ENCODE results near the gene PLD4. TPM values are rescaled to one million over a fixed set of nuclear protein-coding genes. Genes with fewer than 3 reads are reported as not detected.
"Not testable (repeated sequence)": the region's sequence is repeated elsewhere in the genome, so short reads cannot be mapped to it uniquely, and the experiment has no call there.

PLD4 gene
- total RNA-seq, 4 donors from 2014 or later: 1.3 to 10.9 TPM; not detected in 2

DNA sequence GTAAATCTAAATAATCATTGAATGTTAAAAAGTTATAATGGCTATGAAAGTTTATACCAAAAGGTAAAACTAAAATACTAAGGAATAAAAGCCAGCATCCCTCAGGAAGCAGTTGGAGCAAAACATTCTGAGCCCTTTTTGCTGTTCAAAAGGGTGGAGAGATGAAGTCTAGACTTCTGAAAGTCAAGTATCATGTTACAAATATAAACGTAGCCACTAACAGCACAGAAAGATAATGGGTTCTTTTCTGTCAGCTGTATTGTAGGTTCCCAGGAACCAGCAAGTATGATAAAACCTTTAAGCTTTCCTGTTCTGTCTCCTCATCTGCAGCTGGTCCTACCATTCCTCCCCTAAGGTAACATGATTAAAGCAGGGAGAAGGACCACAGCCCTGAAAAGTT is 16.4 kb upstream of the PLD4 start:
- TF ChIP-seq, protein P1, sequence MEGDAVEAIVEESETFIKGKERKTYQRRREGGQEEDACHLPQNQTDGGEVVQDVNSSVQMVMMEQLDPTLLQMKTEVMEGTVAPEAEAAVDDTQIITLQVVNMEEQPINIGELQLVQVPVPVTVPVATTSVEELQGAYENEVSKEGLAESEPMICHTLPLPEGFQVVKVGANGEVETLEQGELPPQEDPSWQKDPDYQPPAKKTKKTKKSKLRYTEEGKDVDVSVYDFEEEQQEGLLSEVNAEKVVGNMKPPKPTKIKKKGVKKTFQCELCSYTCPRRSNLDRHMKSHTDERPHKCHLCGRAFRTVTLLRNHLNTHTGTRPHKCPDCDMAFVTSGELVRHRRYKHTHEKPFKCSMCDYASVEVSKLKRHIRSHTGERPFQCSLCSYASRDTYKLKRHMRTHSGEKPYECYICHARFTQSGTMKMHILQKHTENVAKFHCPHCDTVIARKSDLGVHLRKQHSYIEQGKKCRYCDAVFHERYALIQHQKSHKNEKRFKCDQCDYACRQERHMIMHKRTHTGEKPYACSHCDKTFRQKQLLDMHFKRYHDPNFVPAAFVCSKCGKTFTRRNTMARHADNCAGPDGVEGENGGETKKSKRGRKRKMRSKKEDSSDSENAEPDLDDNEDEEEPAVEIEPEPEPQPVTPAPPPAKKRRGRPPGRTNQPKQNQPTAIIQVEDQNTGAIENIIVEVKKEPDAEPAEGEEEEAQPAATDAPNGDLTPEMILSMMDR (IDR thresholded peaks at IDR 0.05): no peak
- no peak for TF ChIP-seq POLR2A (IDR thresholded peaks at IDR 0.05)
- Histone ChIP-seq H3K36me3 (no peaks in the 10 kb centered on the region), H3K9me3 (no peaks in the 10 kb centered on the region), H3K4me1 (no peaks in the 10 kb centered on the region), H3K27me3 (no peaks in the 10 kb centered on the region), H3K27ac (no peak overlapping the region), H3K4me3 (no peak overlapping the region)
- no peak for DNase-seq
- intact Hi-C loops (cut with DNase I; ENCODE audit: low total_unique reads): no loop called here

DNA sequence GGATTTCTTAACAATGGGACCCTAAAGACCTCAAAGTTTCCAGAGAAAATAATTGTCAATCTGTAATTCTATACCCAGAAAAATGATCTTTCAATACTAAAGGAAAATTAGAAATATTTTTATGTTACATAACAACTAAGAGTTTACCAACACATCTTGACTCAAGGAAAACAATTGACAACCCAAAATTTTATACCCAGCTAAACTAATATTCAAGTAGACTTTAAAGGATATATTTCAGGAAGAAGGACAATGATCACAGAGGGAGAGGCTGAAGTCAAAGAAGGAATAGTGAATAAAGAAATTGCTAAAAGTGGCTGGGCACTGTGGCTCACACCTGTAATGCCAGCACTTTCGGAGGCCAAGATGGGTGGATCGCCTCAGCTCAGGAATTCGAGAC is 12.6 kb upstream of the PLD4 start:
- no peaks in the 10 kb centered on the region for H3K9me3 ChIP-seq
- DNase-seq: no peak
- H3K4me1 ChIP-seq: no peaks in the 10 kb centered on the region
- no peak for TF ChIP-seq POLR2A (IDR thresholded peaks at IDR 0.05)
- TF ChIP-seq, protein P1 (IDR thresholded peaks at IDR 0.05): no peak
- no peak overlapping the region for H3K27ac ChIP-seq
- H3K36me3 ChIP-seq: no peaks in the 10 kb centered on the region
- intact Hi-C loops (cut with DNase I; ENCODE audit: low total_unique reads): no loop called here
- no peaks in the 10 kb centered on the region for H3K27me3 ChIP-seq
- no peak overlapping the region for H3K4me3 ChIP-seq

DNA sequence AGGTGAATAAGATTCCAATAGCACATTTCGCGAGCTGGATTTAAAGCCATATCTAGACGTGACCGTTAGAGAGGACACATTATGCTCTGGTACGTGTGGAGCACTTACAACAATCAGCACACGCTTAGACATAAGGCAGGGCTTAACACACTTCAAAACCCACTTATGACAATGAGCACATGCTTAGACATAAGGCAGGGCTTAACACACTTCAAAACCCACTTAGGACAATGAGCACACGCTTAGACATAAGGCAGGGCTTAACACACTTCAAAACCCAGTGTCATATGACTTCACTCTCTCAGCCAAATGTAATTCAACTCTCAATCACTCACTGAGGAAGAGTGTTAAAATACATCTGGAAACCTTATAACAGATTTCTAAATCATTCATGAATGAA is 11.2 kb upstream of the PLD4 start:
- no peaks in the 10 kb centered on the region for H3K36me3 ChIP-seq
- TF ChIP-seq, protein P1 (IDR thresholded peaks at IDR 0.05): no peak
- H3K9me3 ChIP-seq: no peaks in the 10 kb centered on the region
- H3K27me3 ChIP-seq: no peaks in the 10 kb centered on the region
- no peaks in the 10 kb centered on the region for H3K4me1 ChIP-seq
- no peak overlapping the region for H3K27ac ChIP-seq
- intact Hi-C loops (cut with DNase I; ENCODE audit: low total_unique reads): no loop called here
- no peak for DNase-seq
- no peak overlapping the region for H3K4me3 ChIP-seq

DNA sequence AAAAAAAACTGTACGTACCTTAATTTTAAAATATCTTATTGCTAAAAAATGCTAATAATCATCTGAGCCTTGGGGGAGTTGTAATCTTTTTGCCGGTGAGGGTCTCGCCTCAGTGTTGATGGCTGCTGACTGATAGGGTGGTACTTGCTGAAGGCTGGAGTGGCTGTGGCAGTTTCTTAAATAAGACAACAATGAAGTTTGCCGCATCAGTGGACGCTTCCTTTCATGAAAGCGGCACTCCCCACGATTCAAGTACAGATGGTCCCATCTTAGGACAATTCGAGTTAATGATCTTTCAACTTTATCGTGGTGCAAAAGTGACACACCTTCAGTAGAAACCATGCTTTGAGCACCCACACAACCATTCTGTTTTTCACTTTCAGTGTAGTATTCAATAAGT is 7.6 kb upstream of the PLD4 start:
- H3K4me3 ChIP-seq: no peak overlapping the region
- no peaks in the 10 kb centered on the region for H3K36me3 ChIP-seq
- no peak for DNase-seq
- H3K4me1 ChIP-seq: no peaks in the 10 kb centered on the region
- no peaks in the 10 kb centered on the region for H3K27me3 ChIP-seq
- H3K9me3 ChIP-seq: no peaks in the 10 kb centered on the region
- intact Hi-C loops (cut with DNase I; ENCODE audit: low total_unique reads): no loop called here
- TF ChIP-seq POLR2A (IDR thresholded peaks at IDR 0.05): no peak
- no peak overlapping the region for H3K27ac ChIP-seq

DNA sequence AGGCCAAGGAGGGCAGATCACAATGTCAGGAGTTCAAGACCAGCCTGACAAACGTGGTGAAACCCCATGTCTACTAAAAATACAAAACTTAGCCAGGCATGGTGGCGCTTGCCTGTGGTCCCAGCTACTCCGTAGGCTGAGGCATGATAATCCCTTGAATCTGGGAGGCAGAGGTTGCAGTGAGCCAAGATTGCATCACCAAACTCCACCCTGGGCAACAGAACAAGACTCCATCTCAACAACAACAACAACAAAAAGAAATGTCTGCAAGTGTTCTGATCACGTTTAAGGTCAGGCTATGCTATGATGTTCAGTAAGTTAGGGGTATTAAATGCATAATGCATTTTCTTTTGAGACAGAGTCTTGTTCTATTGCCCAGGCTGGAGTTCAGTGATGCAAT is 6.7 kb upstream of the PLD4 start:
- no peak for DNase-seq
- Histone ChIP-seq H3K9me3 (no peaks in the 10 kb centered on the region), H3K36me3 (no peaks in the 10 kb centered on the region), H3K27ac (no peak overlapping the region), H3K4me1 (no peaks in the 10 kb centered on the region), H3K27me3 (no peaks in the 10 kb centered on the region), H3K4me3 (no peak overlapping the region)
- intact Hi-C loops (cut with DNase I; ENCODE audit: low total_unique reads): no loop called here
- TF ChIP-seq, protein P1 (IDR thresholded peaks at IDR 0.05): no peak
- TF ChIP-seq POLR2A (IDR thresholded peaks at IDR 0.05): no peak

DNA sequence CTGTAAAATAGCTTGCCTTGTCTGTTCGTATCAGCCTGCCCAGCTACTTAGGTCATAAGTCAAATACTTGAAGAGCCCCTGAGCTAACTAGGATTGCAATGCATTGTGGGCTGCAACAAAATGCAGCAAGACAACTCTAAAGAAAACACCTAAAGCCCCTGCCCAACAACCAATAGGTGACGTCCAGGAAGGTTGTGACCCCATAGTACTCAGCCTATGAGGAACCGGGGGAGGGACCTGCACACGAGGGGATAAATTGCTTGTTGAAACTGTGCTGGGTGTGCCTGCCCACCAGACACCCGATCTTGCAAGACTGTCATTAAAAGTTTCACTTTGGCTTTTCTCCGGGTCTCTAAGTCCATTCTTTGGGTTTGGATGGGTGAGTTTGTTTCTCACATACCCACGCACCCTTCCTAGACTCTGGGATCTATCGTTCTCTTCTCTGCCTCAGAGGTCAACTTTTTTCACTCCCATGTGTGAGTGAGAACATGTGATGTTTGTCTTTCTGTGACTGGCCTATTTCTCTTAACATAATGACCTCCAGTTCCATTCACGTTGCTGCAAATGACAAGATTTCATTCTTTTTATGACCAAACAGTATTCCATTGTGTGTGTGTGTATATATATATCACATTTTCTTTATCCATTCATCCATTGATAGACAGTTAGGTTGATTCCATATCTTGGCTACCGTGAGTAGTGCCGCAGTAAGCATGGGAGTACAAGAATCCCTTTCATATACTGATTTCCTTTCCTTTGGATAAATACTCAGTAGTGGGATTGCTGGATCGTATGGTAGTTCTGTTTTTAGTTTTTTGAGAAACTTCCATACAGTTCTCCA is 5.3 kb upstream of the PLD4 start:
- H3K4me1 ChIP-seq; H3K27me3 ChIP-seq; H3K9me3 ChIP-seq; intact Hi-C loops (cut with DNase I; ENCODE audit: low total_unique reads); DNase-seq; H3K36me3 ChIP-seq; H3K4me3 ChIP-seq; H3K27ac ChIP-seq: not testable (repeated sequence)

All from uterus (tissue), 4 donors.